ENCODE data around the gene PDE3A.

Gene PDE3A

DNA sequence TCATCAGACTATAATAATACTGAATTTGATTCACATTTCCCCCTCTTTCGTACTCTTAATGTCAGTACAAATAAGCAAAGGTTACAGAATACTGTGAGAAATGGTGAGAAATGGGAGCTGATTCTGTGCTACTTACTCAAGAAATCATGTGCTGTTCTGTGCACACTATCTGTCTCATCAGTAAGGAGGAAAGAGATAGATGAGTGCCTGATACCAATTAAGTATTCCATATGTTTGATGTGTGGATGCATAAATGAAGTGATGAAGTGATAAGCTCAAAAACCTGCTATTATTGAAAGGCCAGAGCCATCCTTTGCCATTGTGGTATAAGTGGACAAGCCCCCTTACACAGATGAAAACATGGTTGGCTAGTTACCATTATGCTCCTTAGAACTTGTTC is 127.7 kb downstream of the PDE3A start:
- TF ChIP-seq GATA3 (IDR thresholded peaks at IDR 0.05; ENCODE audit: low read depth, low read length) (peak; percentile 85), GATA2 (IDR thresholded peaks at IDR 0.05; ENCODE audit: low read depth, low read length) (peak; percentile 43; the same call in 1 of the 2 replicates)

DNA sequence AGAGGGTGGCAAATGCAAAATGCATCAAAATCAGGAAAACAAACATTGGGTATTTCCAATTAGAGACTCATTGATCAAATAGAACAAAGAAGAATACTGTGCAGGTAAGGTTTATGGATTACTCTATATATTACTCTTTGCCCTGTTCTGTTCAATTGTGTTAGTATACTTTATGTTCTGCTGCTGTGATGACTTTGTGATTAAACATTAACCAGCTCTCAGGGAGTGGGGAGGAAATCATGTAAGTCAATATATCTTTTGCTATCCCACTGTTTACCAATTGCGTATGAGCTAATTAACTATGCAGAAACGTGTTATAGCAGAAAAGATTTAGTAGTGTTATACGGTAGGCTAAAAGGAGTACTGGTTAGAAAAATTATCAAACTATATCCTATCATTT is 129.4 kb downstream of the PDE3A start:
- TF ChIP-seq GATA3 (IDR thresholded peaks at IDR 0.05; ENCODE audit: low read depth, low read length), result no peak
- TF ChIP-seq GATA2 (IDR thresholded peaks at IDR 0.05; ENCODE audit: low read depth, low read length), result no peak

DNA sequence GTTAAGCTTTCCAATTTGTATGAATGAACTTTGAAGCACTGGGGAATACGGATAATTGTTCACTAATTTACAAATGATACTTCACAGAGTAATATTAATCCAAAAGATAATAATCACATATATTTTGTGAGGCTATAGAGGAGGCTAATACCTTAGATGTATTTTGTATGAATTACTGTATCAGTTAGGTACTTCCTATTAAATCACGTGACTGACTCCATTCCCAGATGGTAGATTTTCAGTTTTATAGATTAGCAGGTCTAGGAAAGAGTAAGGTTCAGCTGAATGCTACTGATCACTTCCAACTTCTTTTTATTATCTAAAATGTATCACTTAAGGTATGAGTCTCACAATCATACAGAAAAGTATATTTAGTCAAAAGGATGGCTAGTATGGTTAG is 133.6 kb downstream of the PDE3A start:
- TF ChIP-seq GATA3 (IDR thresholded peaks at IDR 0.05; ENCODE audit: low read depth, low read length) (no peak), GATA2 (IDR thresholded peaks at IDR 0.05; ENCODE audit: low read depth, low read length) (no peak)

DNA sequence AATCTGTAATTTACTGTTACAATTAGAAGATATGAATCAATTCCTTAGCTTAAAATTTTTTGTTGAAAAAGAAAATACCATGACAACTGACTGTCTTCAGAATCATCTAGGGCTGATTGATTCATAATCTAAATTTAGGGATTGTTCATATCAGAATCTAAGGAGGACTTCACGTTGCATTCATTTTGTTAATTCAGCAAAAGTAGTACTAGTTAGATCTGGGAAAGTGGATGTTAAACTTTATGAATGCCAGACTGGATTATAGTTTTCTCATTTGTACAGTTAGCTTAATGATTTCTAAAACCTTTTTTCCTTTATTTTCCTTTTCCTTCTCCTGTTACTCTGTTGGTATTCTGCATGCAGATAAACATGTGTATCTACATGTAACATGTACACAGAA is 135.5 kb downstream of the PDE3A start:
- no peak for TF ChIP-seq GATA3 (IDR thresholded peaks at IDR 0.05; ENCODE audit: low read depth, low read length)
- no peak for TF ChIP-seq GATA2 (IDR thresholded peaks at IDR 0.05; ENCODE audit: low read depth, low read length)

DNA sequence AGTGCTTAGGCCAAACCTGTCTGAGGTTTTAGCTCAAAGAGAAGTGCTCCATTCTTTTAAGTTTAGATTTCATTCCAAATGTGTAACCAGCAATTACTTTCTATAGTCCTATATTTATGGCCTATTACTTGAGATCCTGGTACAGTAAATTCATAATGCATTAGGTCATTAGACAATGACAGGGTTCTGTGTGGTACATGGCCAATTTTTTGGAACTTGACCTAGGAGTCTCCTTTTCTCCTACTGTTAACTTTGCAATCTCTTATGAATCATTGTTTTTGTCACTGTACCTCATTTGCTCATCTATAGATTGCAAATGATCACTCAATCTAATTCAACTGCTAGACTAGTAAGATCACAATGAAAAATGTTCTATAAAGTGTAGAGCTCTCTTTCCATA is 136.7 kb downstream of the PDE3A start:
- no peak for TF ChIP-seq GATA2 (IDR thresholded peaks at IDR 0.05; ENCODE audit: low read depth, low read length)
- no peak for TF ChIP-seq GATA3 (IDR thresholded peaks at IDR 0.05; ENCODE audit: low read depth, low read length)

DNA sequence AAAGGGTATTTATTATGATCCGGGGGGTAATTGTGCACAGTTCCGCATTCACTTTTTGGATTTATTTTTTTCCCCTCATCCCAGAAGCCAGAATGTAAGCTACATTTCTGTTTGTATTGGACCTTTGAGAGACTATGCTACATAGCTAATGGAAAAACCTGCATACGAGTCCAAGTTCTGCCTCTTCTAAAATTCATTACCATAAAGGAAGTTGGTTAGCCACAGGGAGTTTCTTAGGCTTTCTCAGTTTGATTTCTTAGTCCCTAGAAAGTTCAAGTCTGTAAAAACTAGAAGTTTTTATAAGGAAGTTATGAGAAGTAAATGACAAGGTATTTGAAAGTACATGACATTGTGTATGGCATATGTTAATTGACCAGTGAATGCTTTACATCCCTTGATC is 138.7 kb downstream of the PDE3A start:
- no peak for TF ChIP-seq GATA3 (IDR thresholded peaks at IDR 0.05; ENCODE audit: low read depth, low read length)
- no peak for TF ChIP-seq GATA2 (IDR thresholded peaks at IDR 0.05; ENCODE audit: low read depth, low read length)

DNA sequence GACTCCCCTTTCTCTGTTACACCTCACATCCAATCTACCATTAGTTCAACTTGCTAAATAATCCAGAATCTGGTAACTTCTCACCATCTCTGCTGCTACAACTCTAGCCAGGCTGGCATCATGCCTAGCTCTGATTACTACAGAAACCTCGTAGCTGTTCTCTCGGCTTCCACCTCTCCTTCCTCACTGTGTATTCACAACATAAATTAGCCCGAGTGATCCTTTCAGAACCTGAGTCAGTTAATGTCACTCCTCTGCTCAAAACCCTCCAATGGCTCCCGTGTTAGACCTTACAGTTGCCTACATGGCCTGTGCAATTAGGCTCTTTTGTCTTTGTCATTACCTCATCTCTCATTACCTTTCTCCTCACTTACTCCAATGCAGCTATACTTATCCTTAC is 139.4 kb downstream of the PDE3A start:
- TF ChIP-seq GATA2 (IDR thresholded peaks at IDR 0.05; ENCODE audit: low read depth, low read length), result no peak
- TF ChIP-seq GATA3 (IDR thresholded peaks at IDR 0.05; ENCODE audit: low read depth, low read length), result no peak

DNA sequence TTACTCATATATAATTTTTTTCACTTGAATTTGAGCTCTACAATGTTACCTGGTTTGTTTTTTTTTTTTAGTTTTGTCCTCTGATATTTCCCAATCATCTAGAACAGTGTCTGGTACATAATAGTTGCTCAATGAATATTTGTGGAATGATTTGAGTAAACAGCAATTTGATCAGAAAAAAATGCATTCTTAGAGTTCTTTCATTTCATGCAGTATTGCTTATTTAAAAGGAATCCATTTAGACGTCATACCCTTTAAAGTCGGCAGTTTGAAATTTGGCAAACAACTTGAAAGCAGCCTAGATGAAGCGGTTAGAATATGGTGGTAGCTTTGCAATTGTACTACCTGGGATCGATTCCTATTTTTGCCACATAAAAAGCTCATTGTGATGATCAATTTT is 140.0 kb downstream of the PDE3A start:
- no peak for TF ChIP-seq GATA2 (IDR thresholded peaks at IDR 0.05; ENCODE audit: low read depth, low read length)
- TF ChIP-seq GATA3 (IDR thresholded peaks at IDR 0.05; ENCODE audit: low read depth, low read length), result no peak

DNA sequence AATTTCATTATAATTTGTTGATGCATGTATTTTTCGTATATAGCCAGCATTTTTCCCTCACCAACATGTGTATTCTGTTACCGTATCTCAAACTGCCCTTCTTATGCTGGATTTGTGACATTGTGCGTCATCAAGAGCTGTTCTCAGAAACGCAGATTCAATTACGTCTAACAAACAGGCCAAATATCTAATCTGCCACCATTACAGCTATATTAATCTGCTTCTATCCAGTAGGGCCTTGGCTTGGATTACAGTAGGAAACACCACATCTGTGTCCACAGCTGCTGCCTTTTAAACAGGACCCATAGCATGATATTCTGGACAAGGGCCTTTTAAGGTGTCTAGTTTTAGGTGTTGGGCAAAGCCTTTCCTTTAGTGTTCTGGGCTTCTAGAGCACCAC is 140.6 kb downstream of the PDE3A start:
- TF ChIP-seq GATA2 (IDR thresholded peaks at IDR 0.05; ENCODE audit: low read depth, low read length) (peak; percentile 60; the same call in 1 of the 2 replicates), GATA3 (IDR thresholded peaks at IDR 0.05; ENCODE audit: low read depth, low read length) (peak; percentile 59)

DNA sequence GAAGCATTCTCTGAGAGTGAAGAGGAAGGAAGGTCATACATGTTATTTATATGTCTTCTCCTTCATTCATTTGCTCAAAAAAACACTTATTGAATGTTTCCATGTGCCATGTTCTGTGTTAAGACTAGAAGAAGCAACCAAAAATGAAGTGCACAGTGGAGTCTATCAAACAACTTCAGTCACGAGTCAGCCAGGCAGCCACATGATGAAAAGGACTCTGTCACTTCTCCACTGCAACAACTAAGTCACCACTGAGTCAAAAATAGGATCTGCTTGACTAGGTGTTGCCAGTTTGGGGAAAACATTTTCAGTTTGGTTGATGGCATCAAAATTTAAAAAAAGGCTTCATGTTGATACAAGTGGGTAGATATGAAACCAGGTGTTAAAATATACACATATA is 142.5 kb downstream of the PDE3A start:
- TF ChIP-seq GATA3 (IDR thresholded peaks at IDR 0.05; ENCODE audit: low read depth, low read length) (no peak), GATA2 (IDR thresholded peaks at IDR 0.05; ENCODE audit: low read depth, low read length) (no peak)

DNA sequence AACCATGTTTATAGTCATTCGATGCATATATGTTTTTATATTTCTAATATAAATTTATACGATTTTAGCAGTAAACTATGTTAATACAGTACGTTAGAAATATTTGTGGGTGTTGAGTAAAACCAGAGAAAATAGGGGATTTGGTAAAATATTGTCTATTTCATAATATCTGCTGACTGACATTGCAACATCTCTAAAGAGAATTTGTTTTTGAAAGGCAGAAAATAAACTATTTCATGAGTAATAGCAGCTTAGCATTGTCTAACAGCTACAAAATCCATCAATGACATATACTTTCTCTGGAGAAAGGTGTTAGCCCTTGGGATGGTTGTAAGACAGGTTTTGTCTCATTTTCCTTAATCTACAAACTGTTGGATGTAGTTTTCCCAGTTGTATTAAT is 144.9 kb downstream of the PDE3A start:
- TF ChIP-seq GATA2 (IDR thresholded peaks at IDR 0.05; ENCODE audit: low read depth, low read length) (no peak), GATA3 (IDR thresholded peaks at IDR 0.05; ENCODE audit: low read depth, low read length) (no peak)

DNA sequence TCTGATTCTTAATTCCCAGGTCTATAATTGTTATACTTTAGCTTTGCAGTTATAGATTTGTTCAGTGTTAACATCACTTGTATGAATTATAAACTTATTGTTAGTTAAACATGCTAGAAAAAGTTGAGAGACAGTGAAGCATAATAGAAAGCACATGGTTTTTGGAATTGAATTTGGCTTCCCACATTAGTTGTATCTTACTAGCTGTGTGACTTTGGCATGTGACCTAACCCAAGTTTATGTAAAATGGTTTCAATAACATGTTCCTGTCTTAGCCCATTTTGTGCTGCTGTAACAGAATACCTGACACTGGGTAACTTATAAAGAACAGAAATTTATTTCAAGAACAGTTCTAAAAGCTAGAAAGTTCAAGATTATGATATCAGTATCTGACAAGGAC is 146.3 kb downstream of the PDE3A start:
- no peak for TF ChIP-seq GATA2 (IDR thresholded peaks at IDR 0.05; ENCODE audit: low read depth, low read length)
- no peak for TF ChIP-seq GATA3 (IDR thresholded peaks at IDR 0.05; ENCODE audit: low read depth, low read length)

DNA sequence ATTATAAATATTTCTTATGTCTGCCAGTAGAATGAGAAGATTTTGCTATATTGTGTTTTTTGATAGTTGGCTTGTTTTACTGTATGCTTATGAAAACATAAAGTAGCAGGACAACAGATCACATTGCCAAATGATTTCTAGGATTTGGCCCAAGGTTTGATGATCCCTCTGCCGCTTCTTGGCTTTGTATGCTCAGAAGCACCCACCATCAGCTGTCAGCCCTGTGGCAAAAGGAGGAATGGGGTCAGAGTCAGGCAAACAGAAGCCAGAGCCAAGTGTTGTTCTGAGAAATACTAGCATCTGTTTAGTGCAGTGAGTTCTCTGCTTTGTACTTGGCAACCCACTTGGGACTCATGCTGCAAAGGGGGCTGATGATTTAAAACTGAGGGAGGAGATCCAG is 152.2 kb downstream of the PDE3A start:
- TF ChIP-seq GATA2 (IDR thresholded peaks at IDR 0.05; ENCODE audit: low read depth, low read length) (no peak), GATA3 (IDR thresholded peaks at IDR 0.05; ENCODE audit: low read depth, low read length) (no peak)

DNA sequence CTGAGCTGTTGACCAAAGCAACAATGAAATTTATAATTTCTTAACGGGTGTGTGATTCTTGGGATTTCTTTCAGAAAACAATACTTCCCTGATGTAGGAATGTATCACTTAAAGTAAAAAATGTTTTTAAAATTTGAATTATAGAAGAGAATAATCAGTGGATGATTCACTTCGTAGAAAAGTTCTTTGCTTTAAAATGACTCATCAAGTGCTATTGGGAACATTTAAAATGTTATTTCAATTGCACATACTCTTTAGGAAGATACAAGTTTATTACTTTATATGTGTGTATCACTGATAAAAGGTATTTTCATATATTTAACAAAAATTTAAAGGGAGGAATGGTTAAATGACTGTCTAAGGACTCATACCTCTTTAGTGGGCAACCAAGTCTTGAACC is 155.3 kb downstream of the PDE3A start:
- TF ChIP-seq GATA2 (IDR thresholded peaks at IDR 0.05; ENCODE audit: low read depth, low read length) (no peak), GATA3 (IDR thresholded peaks at IDR 0.05; ENCODE audit: low read depth, low read length) (no peak)

DNA sequence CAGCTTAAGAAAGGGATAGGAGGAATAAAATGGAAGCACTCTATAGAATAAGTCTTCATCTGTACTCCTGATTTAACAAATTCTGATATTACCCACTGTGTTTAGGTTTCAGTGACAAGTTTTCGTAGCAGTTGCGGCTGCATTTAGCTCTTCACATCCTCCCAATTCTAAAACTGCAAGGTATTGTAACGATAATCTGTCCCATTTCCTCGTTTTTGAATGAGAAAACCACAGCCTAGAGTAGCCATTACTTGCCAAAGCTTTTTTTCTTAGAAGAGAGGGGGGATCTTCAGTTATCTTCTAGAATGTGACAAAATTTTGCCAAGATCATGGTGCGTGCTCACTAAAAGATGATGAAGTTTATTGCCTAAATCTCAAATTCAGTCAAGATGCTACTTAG is 155.8 kb downstream of the PDE3A start:
- TF ChIP-seq GATA3 (IDR thresholded peaks at IDR 0.05; ENCODE audit: low read depth, low read length) (no peak), GATA2 (IDR thresholded peaks at IDR 0.05; ENCODE audit: low read depth, low read length) (no peak)

DNA sequence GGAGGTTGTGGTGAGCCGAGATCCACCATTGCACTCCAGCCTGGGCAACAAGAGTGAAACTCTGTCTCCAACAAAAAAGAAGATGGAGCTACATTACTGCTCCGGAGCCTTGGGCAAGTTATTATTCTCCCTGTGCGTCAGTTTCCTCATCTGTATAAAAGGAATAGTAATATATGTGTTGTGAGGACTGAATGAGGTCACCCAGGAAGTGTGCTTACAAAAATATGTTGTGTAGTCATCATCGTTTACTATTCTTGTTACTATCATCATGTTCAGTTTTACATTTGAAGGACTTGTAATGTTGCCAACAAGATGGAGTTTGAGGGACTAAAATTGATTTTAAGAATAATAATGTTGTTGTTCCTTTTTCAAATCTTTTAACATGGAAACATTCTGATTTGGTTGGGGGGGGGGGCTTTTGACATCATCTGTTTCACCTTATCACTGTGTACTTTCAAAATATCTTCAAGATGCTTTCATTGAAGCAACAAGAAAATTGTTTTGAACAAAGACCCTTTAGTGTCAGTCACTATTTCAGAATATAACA is 156.8 kb downstream of the PDE3A start:
- TF ChIP-seq GATA2 (IDR thresholded peaks at IDR 0.05; ENCODE audit: low read depth, low read length), result no peak

Measured in SH-SY5Y (cell line).